ENCODE data around the gene C11orf24. TPM values are rescaled to one million over a fixed set of nuclear protein-coding genes. Genes with fewer than 3 reads are reported as not detected.
"Not testable (repeated sequence)": the region's sequence is repeated elsewhere in the genome, so short reads cannot be mapped to it uniquely, and the experiment has no call there.

C11orf24 gene
- total and polyA plus RNA-seq, 9 donors: 14.7 to 47.3 (median 31.8) TPM

GRCh38 chr11:68295271-68295670 is 23.5 kb upstream of the C11orf24 start:
- no peak for DNase-seq
- intact Hi-C loops (cut with DNase I): loop anchor here (5.0 kb wide), 2 partner anchors 38 to 83 kb away; partner anchors contain the start of gene KMT5B (in 2 of the 4)
- no peak for TF ChIP-seq POLR2A (IDR thresholded peaks at IDR 0.05)
- TF ChIP-seq EP300 (IDR thresholded peaks at IDR 0.05): no peak
- TF ChIP-seq CTCF (IDR thresholded peaks at IDR 0.05): no peak
- H3K27ac ChIP-seq: no peak overlapping the region
- H3K4me1 ChIP-seq (ENCODE audit: insufficient read depth): no peaks in the 10 kb centered on the region
- H3K27me3 ChIP-seq: no peaks in the 10 kb centered on the region
- H3K4me3 ChIP-seq: no peak overlapping the region
- 96 to 98% (median 98%) methylated on average over 1 of the region's 1 CpG for WGBS, 3 donors
- no peaks in the 10 kb centered on the region for H3K9me3 ChIP-seq
- no peaks in the 10 kb centered on the region for H3K36me3 ChIP-seq

- Histone ChIP-seq H3K9me3 (no peaks in the 10 kb centered on the region), H3K27me3 (no peaks in the 10 kb centered on the region), H3K4me1 (ENCODE audit: insufficient read depth) (no peaks in the 10 kb centered on the region), H3K4me3 (no peak overlapping the region), H3K27ac (no peak overlapping the region), H3K36me3 (no peaks in the 10 kb centered on the region)
- no peak for TF ChIP-seq EP300 (IDR thresholded peaks at IDR 0.05)
- TF ChIP-seq POLR2A (IDR thresholded peaks at IDR 0.05): no peak
- no peak for TF ChIP-seq CTCF (IDR thresholded peaks at IDR 0.05)
- intact Hi-C loops (cut with DNase I): no loop called here
- WGBS, 3 donors: 59 to 78% (median 77%) methylated on average over 2 of the region's 2 CpGs
- no peak for DNase-seq
These were observed 21.9 kb upstream of the C11orf24 start for GRCh38 chr11:68293708-68294107.

GRCh38 chr11:68289456-68289855 is 17.7 kb upstream of the C11orf24 start:
- WGBS, 3 donors: 96 to 99% (median 98%) methylated on average over 2 of the region's 2 CpGs
- H3K27ac ChIP-seq: no peak overlapping the region
- H3K9me3 ChIP-seq: no peaks in the 10 kb centered on the region
- no peak for DNase-seq
- no peaks in the 10 kb centered on the region for H3K27me3 ChIP-seq
- H3K4me1 ChIP-seq (ENCODE audit: insufficient read depth): no peaks in the 10 kb centered on the region
- no peaks in the 10 kb centered on the region for H3K36me3 ChIP-seq
- intact Hi-C loops (cut with DNase I): no loop called here
- no peak for TF ChIP-seq EP300 (IDR thresholded peaks at IDR 0.05)
- no peak for TF ChIP-seq CTCF (IDR thresholded peaks at IDR 0.05)
- no peak for TF ChIP-seq POLR2A (IDR thresholded peaks at IDR 0.05)
- no peak overlapping the region for H3K4me3 ChIP-seq

GRCh38 chr11:68287419-68287818 is 15.6 kb upstream of the C11orf24 start:
- Histone ChIP-seq H3K9me3 (no peaks in the 10 kb centered on the region), H3K4me3 (no peak overlapping the region), H3K27me3 (no peaks in the 10 kb centered on the region), H3K4me1 (ENCODE audit: insufficient read depth) (no peaks in the 10 kb centered on the region), H3K27ac (no peak overlapping the region), H3K36me3 (no peaks in the 10 kb centered on the region)
- 74 to 85% (median 81%) methylated on average over 8 of the region's 8 CpGs for WGBS, 3 donors
- intact Hi-C loops (cut with DNase I): no loop called here
- no peak for DNase-seq
- no peak for TF ChIP-seq POLR2A (IDR thresholded peaks at IDR 0.05)
- TF ChIP-seq EP300 (IDR thresholded peaks at IDR 0.05): no peak
- TF ChIP-seq CTCF (IDR thresholded peaks at IDR 0.05): no peak

- H3K9me3 ChIP-seq; H3K4me3 ChIP-seq; H3K27me3 ChIP-seq; H3K4me1 ChIP-seq (ENCODE audit: insufficient read depth); intact Hi-C loops (cut with DNase I); DNase-seq; H3K36me3 ChIP-seq; H3K27ac ChIP-seq: not testable (repeated sequence)
- WGBS, 3 donors: 90 to 94% (median 92%) methylated on average over 3 of the region's 3 CpGs
These were observed 12.8 kb upstream of the C11orf24 start for GRCh38 chr11:68284588-68284987.
